Adrenal gland (tissue), 12 donors: Measurements from ENCODE around the gene ZC3H18. TPM values are rescaled to one million over a fixed set of nuclear protein-coding genes. Genes with fewer than 3 reads are reported as not detected.
A peak's percentile ranks its signal among the peaks of the same experiment; 100 is the strongest.

Experiments used
- DNase-seq, 7 donors: peaks; one replicate each; pipeline ENCODE4 v3.0.0-alpha.2; 2019 to 2020
- H3K27ac ChIP-seq, 5 donors: fragments of 200-600 bp; sonication (generic) in 4 of 5; 1 replicate in 3 of 5; 2 replicates in 2 of 5; pipeline versions ENCODE4 v1.5.1 to v1.8.0; 2016 to 2020; ENCODE audit warnings: mild to moderate bottlenecking in 1 of 5
- H3K27me3 ChIP-seq: fragments of 200-600 bp; 2 replicates; pipeline ENCODE4 v1.8.0; 2021
- H3K36me3 ChIP-seq, 2 donors: fragments of 200-600 bp; replicated peaks in 1 of 2; 1 replicate in 1 of 2; 2 replicates in 1 of 2; pipeline versions ENCODE4 v1.5.1 to v1.8.0; 2018 to 2022
- H3K4me1 ChIP-seq, 2 donors: fragments of 200-600 bp; replicated peaks in 1 of 2; 1 replicate in 1 of 2; 2 replicates in 1 of 2; pipeline versions ENCODE4 v1.5.1 to v1.8.0; 2018 to 2021
- H3K4me3 ChIP-seq, 4 donors: fragments of 200-600 bp; sonication (generic) in 3 of 4; one replicate each; pipeline ENCODE4 v1.5.1; 2016 to 2018
- H3K9me3 ChIP-seq, 3 donors: fragments of 200-600 bp; sonication (generic) in 1 of 3; replicated peaks in 1 of 3; 1 replicate in 2 of 3; 2 replicates in 1 of 3; pipeline versions ENCODE4 v1.5.1 to v1.8.0; 2016 to 2021
- POLR2A ChIP-seq, 2 donors: fragments of 450-650 bp; IDR thresholded peaks; one replicate each; pipeline ENCODE4 v1.6.1; 2017; ENCODE audit warnings: antibody characterized with exemption in 2 of 2, mild to moderate bottlenecking in 2 of 2, moderate library complexity in 1 of 2
- WGBS, 4 donors: extraction: QIAGEN DNeasy Blood & Tissue Kit in 2 of 4; methylation state at CpG; one replicate each; pipeline versions ENCODE4 v1.1.5 to v1.1.7; 2013 to 2017; 5-methylcytosine and 5-hydroxymethylcytosine counted together
- intact Hi-C, 2 donors: fragments of 100-400 bp; cut with DNase I; formaldehyde crosslinking; loops; one replicate each; pipeline versions ENCODE4 v1.14.1 to v1.15.0; 2022 to 2023
- polyA plus RNA-seq, 3 donors: library from polyadenylated mRNA; stranded (reverse); fragments of 200-250 nt in 2 of 3; fragments of 350-450 nt in 1 of 3; fragmentation: Illumina TruSeq in 1 of 3; extraction: RNeasy Lipid Tissue Mini Kit (QIAGEN cat#74804) in 1 of 3; gene quantifications; one replicate each; pipeline ENCODE4 v1.2.3, GENCODE V29; 2013 to 2014
- total RNA-seq, 9 donors: library from RNA; depleted of rRNA in 4 of 9; stranded (reverse); fragments of >200 nt in 4 of 9; fragments of 120-200 nt in 1 of 9; fragmentation: NEBNext Ultra II Directional in 1 of 9; extraction: Animal tissue kit (Norgen Biotek cat#: 25700) in 1 of 9; gene quantifications; one replicate each; pipeline versions ENCODE4 v1.1.0 to v1.2.4, GENCODE V29; 2013 to 2023
- TF ChIP-seq, protein P1 (sequence below), 6 experiments: fragments of 450-650 bp in 4 of 6; fragments of 200-600 bp in 2 of 6; sonication (generic) in 1 of 6; IDR thresholded peaks; 1 replicate in 5 of 6; 2 replicates in 1 of 6; pipeline versions ENCODE4 v1.5.1 to v1.8.0; 2016 to 2021; ENCODE audit warnings: antibody characterized with exemption in 6 of 6, mild to moderate bottlenecking in 2 of 6, moderate library complexity in 1 of 6
- donor health status: healthy with polysubstance abuse.
- donor health status: Bipolar disorder and iron deficiency.
- donor health status: DM: yes; HTN: yes; CAD: no.
- donor health status: DM: no; HTN: no; CAD: no.
- donor health status: DM: no; HTN: no; CAD: no.
- donor health status: DM: yes; HTN: yes; CAD: no.

The ZC3H18 gene
- total and polyA plus RNA-seq, 12 donors = 6.1 to 49.1 (median 22.9) TPM

DNA sequence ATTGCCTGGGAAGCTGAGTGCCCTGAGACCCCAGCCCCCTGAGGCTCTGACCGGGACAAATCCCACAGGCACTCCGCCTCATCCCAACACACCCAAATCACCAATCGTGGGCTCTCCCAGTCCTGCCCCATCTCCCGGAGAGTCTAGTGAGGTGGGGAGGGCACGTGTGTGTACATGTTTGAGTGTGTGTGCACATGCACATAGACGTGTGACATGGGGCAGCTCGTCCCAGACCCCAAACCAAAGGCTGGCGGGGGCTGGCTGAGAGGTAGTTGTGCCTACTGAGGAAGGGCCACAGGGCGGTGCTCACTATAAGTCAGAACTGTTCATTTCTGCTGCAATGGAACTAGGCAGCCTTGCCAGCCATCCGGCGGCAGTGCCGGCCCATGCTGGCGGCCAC lies 107.5 kb downstream of the ZC3H18 start:
- intact Hi-C loops = no loop called here
- H3K4me1 ChIP-seq = peaks cover 0 to 4% of the 10 kb centered on the region in 2 donors
- H3K36me3 ChIP-seq = no peaks in the 10 kb centered on the region
- peaks cover 16% of the 10 kb centered on the region for H3K27me3 ChIP-seq
- TF ChIP-seq POLR2A (IDR thresholded peaks at IDR 0.05) = no peak
- TF ChIP-seq, protein P1, sequence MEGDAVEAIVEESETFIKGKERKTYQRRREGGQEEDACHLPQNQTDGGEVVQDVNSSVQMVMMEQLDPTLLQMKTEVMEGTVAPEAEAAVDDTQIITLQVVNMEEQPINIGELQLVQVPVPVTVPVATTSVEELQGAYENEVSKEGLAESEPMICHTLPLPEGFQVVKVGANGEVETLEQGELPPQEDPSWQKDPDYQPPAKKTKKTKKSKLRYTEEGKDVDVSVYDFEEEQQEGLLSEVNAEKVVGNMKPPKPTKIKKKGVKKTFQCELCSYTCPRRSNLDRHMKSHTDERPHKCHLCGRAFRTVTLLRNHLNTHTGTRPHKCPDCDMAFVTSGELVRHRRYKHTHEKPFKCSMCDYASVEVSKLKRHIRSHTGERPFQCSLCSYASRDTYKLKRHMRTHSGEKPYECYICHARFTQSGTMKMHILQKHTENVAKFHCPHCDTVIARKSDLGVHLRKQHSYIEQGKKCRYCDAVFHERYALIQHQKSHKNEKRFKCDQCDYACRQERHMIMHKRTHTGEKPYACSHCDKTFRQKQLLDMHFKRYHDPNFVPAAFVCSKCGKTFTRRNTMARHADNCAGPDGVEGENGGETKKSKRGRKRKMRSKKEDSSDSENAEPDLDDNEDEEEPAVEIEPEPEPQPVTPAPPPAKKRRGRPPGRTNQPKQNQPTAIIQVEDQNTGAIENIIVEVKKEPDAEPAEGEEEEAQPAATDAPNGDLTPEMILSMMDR (IDR thresholded peaks at IDR 0.05) = no peak
- H3K4me3 ChIP-seq = no peak overlapping the region
- DNase-seq = no peak
- 62 to 81% (median 69%) methylated on average over 6 to 13 of the region's 13 CpGs for WGBS, 4 donors
- H3K27ac ChIP-seq = no peak overlapping the region
- no peaks in the 10 kb centered on the region for H3K9me3 ChIP-seq

DNA sequence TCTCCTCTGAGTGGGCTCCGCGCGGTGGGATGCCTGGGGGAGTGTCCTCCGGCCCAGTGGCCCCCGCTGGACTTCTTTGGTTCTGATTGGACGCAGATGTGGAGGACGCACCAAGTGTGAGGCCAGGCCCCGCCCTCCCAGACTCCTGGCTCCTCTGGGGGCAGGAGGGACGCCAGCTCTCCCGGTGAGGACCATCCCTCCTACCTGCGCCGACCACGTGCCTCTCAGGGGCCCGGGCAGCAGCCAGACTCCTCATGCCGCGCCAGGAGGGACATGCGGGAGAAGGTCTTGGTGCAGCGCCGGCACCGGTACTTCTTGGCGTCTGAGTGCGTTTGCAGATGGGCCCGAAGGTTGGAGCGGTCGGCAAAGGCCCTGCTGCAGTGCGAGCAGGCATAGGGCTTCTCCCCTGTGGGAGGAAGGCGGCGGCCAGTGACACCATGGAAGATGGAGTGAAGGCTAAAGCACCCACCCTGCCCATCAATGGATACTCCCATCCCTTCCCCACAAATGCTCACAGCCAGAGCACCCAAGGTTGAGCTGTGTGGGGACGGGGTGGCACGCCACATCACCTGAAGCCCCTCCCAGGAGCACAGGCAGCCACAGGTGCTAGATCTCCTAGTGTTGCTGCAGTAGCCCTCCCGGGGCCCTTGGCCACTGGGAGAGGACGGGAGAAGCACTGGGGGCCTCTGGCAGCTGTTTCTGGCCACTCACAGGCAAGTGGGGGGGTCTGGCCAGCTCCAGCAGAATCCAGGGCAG lies 108.2 kb downstream of the ZC3H18 start:
- H3K27ac ChIP-seq = no peak overlapping the region
- H3K4me3 ChIP-seq = no peak overlapping the region
- H3K9me3 ChIP-seq = no peaks in the 10 kb centered on the region
- 28 to 58% (median 51%) methylated on average over 4 to 32 of the region's 32 CpGs for WGBS, 4 donors
- H3K27me3 ChIP-seq = peaks cover 16% of the 10 kb centered on the region
- no peak for DNase-seq
- intact Hi-C loops = no loop called here
- no peaks in the 10 kb centered on the region for H3K36me3 ChIP-seq
- TF ChIP-seq POLR2A (IDR thresholded peaks at IDR 0.05) = no peak
- TF ChIP-seq, protein P1 (IDR thresholded peaks at IDR 0.05) = no peak
- peaks cover 0 to 4% of the 10 kb centered on the region in 2 donors for H3K4me1 ChIP-seq

DNA sequence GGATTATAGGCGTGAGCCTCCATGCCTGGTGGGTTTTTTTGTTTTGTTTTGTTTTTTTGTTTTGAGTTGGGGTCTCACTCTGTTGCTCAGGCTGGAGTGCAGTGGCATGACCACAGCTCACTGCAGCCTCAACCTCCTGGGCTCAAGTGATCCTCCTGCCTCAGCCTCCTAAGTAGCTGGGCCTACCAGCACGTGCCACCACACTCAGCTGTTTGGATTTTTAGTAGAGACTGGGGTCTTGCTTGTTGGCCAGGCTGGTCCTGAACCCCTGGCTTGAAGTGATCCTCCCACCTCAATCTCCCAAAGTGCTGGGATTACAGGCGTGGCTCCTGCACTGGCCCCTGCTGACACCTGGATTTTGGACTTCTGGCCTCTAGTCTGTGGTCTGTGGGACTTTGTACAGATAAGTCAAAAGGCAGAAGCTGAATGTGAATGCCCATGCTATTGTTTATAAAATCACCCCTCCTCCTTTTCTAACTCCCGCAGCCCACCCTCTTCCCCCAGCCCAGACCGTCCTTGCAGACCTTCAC lies 110.4 kb downstream of the ZC3H18 start:
- intact Hi-C loops = no loop called here
- 71 to 77% (median 75%) methylated on average over 5 of the region's 5 CpGs for WGBS, 4 donors
- no peak for DNase-seq
- Histone ChIP-seq H3K9me3 (no peaks in the 10 kb centered on the region), H3K4me3 (no peak overlapping the region), H3K27ac (no peak overlapping the region), H3K36me3 (no peaks in the 10 kb centered on the region), H3K4me1 (peaks cover under 1 to 13% of the 10 kb centered on the region in 2 donors), H3K27me3 (peaks cover 16% of the 10 kb centered on the region)
- no peak for TF ChIP-seq POLR2A (IDR thresholded peaks at IDR 0.05)
- TF ChIP-seq, protein P1 (IDR thresholded peaks at IDR 0.05) = no peak

DNA sequence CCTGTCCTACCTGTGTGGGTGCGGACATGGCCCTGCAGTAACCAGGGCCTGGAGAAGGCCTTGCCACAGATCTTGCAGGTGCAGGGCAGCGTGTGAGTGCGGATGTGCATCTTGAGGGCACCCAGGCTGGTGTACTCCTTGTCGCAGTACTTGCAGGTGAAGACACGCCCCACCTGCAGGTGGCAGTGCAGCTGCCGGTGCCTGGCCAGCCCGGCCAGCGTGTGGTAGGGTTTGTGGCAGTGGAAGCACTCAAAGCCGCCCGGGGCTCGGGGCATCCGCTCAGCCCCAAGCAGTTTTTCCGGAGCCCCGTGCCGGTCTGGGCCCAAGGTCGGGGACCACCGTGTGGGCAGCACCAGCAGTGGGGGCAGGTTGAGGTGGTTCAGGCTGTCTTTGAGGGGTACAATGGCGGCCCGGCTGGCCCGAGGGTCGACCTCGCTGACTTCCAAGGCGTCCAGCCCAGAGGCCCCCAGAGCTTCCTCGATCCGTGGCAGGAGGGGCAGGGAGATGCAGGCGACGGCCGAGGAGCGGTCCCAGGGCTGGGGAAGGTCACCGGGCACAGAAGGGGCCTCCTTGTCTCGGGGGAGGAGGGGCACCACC lies 111.0 kb downstream of the ZC3H18 start:
- TF ChIP-seq POLR2A (IDR thresholded peaks at IDR 0.05) = no peak
- TF ChIP-seq, protein P1 (IDR thresholded peaks at IDR 0.05) = peak in 1 of 6 experiments; percentile 28
- intact Hi-C loops = no loop called here
- Histone ChIP-seq H3K36me3 (no peaks in the 10 kb centered on the region), H3K27me3 (peaks cover 16% of the 10 kb centered on the region), H3K4me3 (no peak overlapping the region), H3K27ac (no peak overlapping the region), H3K4me1 (peaks cover 6 to 18% of the 10 kb centered on the region in 2 donors), H3K9me3 (no peaks in the 10 kb centered on the region)
- DNase-seq = peak in 1 of 7 donors; percentile 42
- 27 to 36% (median 32%) methylated on average over 13 to 31 of the region's 31 CpGs for WGBS, 4 donors
